IMR-90 (cell line): ENCODE data around the gene GPR107. TPM values are rescaled to one million over a fixed set of nuclear protein-coding genes. Genes with fewer than 3 reads are reported as not detected.

ENCODE experiments used
- ATAC-seq: fragments of 200-7000 bp; cut with Tn5 transposase; 2 replicates; pipeline ENCODE4 v1.9.1; 2020; ENCODE audit warnings: low read depth, mild to moderate bottlenecking, moderate library complexity
- BruUV-seq: library from RNA; stranded (reverse); fragments of 400-500 nt; replicated peaks from 2 replicates; lab custom pipeline; 2021; lab: Mats Ljungman, UMichigan
- CTCF ChIA-PET: fragments of 300-600 bp; formaldehyde crosslinking; extraction: SDS; loops from one replicate; lab custom pipeline; 2021; ENCODE audit warnings: antibody characterized with exemption; lab: Yijun Ruan, JAX
- POLR2A ChIA-PET: fragments of 300-600 bp; sonication (Branson Sonifier 250); formaldehyde crosslinking; loops from one replicate; lab custom pipeline; 2022; ENCODE audit warnings: antibody characterized with exemption; ENCODE audit not compliant: unreplicated experiment; lab: Charles Lee
- DNase-seq: peaks from one replicate; pipeline ENCODE4 v3.0.0; 2013
- H2AFZ ChIP-seq: replicated peaks from 2 replicates; pipeline ENCODE3; 2013; ENCODE audit warnings: low read length, mild to moderate bottlenecking; ENCODE audit not compliant: poor library complexity
- H2AK5ac ChIP-seq: 2 replicates; pipeline ENCODE4 v1.6.1; 2013; ENCODE audit warnings: low read depth, low read length, inconsistent platforms
- H2AK9ac ChIP-seq: replicated peaks from 2 replicates; pipeline ENCODE3; 2013; ENCODE audit warnings: mild to moderate bottlenecking, low read depth, low read length, moderate library complexity; ENCODE audit not compliant: poor library complexity
- H2BK120ac ChIP-seq: 2 replicates; pipeline ENCODE4 v1.6.1; 2013; ENCODE audit warnings: low read depth, low read length, inconsistent platforms
- H2BK15ac ChIP-seq: 3 replicates; pipeline ENCODE4 v1.6.1; 2013; ENCODE audit warnings: low read depth, low read length, inconsistent platforms
- H2BK20ac ChIP-seq: 2 replicates; pipeline ENCODE4 v1.6.1; 2013; ENCODE audit warnings: low read depth, mild to moderate bottlenecking, inconsistent platforms, low read length, moderate library complexity
- H2BK5ac ChIP-seq: 2 replicates; pipeline ENCODE4 v1.6.1; 2013; ENCODE audit warnings: mild to moderate bottlenecking, low read depth, low read length, inconsistent platforms; ENCODE audit not compliant: poor library complexity, severe bottlenecking
- H3K14ac ChIP-seq: replicated peaks from 2 replicates; pipeline ENCODE4 v1.6.1; 2013; ENCODE audit warnings: low read depth, low read length, inconsistent platforms
- H3K18ac ChIP-seq: 2 replicates; pipeline ENCODE4 v1.6.1; 2013; ENCODE audit warnings: low read depth, low read length, control low read depth
- H3K23ac ChIP-seq: 2 replicates; pipeline ENCODE4 v1.6.1; 2013; ENCODE audit warnings: low read depth, low read length, inconsistent platforms
- H3K27ac ChIP-seq: 2 replicates; pipeline ENCODE4 v1.5.1; 2013; ENCODE audit warnings: mild to moderate bottlenecking, control low read depth, low read length; ENCODE audit not compliant: insufficient read depth
- H3K27me3 ChIP-seq: 2 replicates; pipeline ENCODE4 v1.6.1; 2013; ENCODE audit warnings: low read length; ENCODE audit not compliant: control insufficient read depth, insufficient read depth
- H3K36me3 ChIP-seq: 2 replicates; pipeline ENCODE4 v1.6.1; 2013; ENCODE audit warnings: low read length, mixed read lengths; ENCODE audit not compliant: control insufficient read depth, insufficient read depth
- H3K4ac ChIP-seq: 2 replicates; pipeline ENCODE4 v1.6.1; 2013; ENCODE audit warnings: low read depth, low read length, inconsistent platforms
- H3K4me1 ChIP-seq: 2 replicates; pipeline ENCODE4 v1.6.1; 2013; ENCODE audit warnings: low read length, mixed read lengths; ENCODE audit not compliant: control insufficient read depth, insufficient read depth
- H3K4me2 ChIP-seq: 2 replicates; pipeline ENCODE4 v1.6.1; 2013; ENCODE audit warnings: low read depth, mild to moderate bottlenecking, control low read depth, low read length, moderate library complexity
- H3K4me3 ChIP-seq: 2 replicates; pipeline ENCODE4 v1.5.1; 2013; ENCODE audit warnings: low read depth, mild to moderate bottlenecking, control low read depth, low read length, moderate library complexity; ENCODE audit not compliant: insufficient read depth
- H3K56ac ChIP-seq: 2 replicates; pipeline ENCODE4 v1.6.1; 2013; ENCODE audit warnings: low read length, inconsistent platforms; ENCODE audit not compliant: insufficient read depth; ENCODE audit errors: extremely low read depth
- H3K79me1 ChIP-seq, 2 experiments: 2 replicates each; pipeline ENCODE4 v1.6.1; 2013; ENCODE audit warnings: low read length in 2 of 2, inconsistent platforms in 1 of 2, low read depth in 1 of 2
- H3K9ac ChIP-seq: 2 replicates; pipeline ENCODE4 v1.6.1; 2013; ENCODE audit warnings: low read depth, low read length, control low read depth
- H3K9me1 ChIP-seq: 2 replicates; pipeline ENCODE4 v1.6.1; 2013; ENCODE audit warnings: low read length, inconsistent platforms; ENCODE audit not compliant: insufficient read depth
- H3K9me3 ChIP-seq: 2 replicates; pipeline ENCODE4 v1.6.1; 2013; ENCODE audit warnings: low read length; ENCODE audit not compliant: control insufficient read depth, insufficient read depth
- H4K20me1 ChIP-seq: 2 replicates; pipeline ENCODE4 v1.6.1; 2013; ENCODE audit warnings: low read length, inconsistent platforms; ENCODE audit not compliant: insufficient read depth
- H4K5ac ChIP-seq: 2 replicates; pipeline ENCODE4 v1.6.1; 2013; ENCODE audit warnings: mild to moderate bottlenecking, low read depth, low read length, control low read depth
- H4K8ac ChIP-seq, 2 experiments: 2 replicates each; pipeline ENCODE4 v1.6.1; 2013; ENCODE audit warnings: low read depth in 2 of 2, low read length in 2 of 2, control low read depth in 1 of 2, inconsistent platforms in 1 of 2
- H4K91ac ChIP-seq: 2 replicates; pipeline ENCODE4 v1.6.1; 2013; ENCODE audit warnings: low read depth, low read length, inconsistent platforms; ENCODE audit not compliant: insufficient read depth
- BHLHE40 ChIP-seq: fragments of 150-350 bp; IDR thresholded peaks from 2 replicates; pipeline ENCODE4 v1.6.1; 2016; ENCODE audit warnings: mild to moderate bottlenecking, low read depth, low read length
- CHD1 ChIP-seq: IDR thresholded peaks from 2 replicates; pipeline ENCODE4 v1.6.1; 2012; ENCODE audit warnings: low read depth, low read length, improper control_type of control experiment
- FOS ChIP-seq: fragments of 150-350 bp; IDR thresholded peaks from 2 replicates; pipeline ENCODE4 v1.6.1; 2016; ENCODE audit warnings: low read depth, low read length
- MAFK ChIP-seq: IDR thresholded peaks from 2 replicates; pipeline ENCODE4 v1.6.1; 2012; ENCODE audit warnings: low read depth, low read length, improper control_type of control experiment
- MAZ ChIP-seq: IDR thresholded peaks from 2 replicates; pipeline ENCODE4 v1.6.1; 2012; ENCODE audit warnings: low read depth, mild to moderate bottlenecking, low read length, improper control_type of control experiment, moderate library complexity, borderline replicate concordance
- NFE2L2 ChIP-seq: fragments of 150-350 bp; IDR thresholded peaks from 2 replicates; pipeline ENCODE4 v1.6.1; 2016; ENCODE audit warnings: low read depth, mild to moderate bottlenecking, low read length
- POLR2A ChIP-seq: IDR thresholded peaks from 2 replicates; pipeline ENCODE4 v1.6.1; 2012; ENCODE audit warnings: mild to moderate bottlenecking, low read depth, low read length
- RAD21 ChIP-seq: IDR thresholded peaks from 2 replicates; pipeline ENCODE4 v1.6.1; 2012; ENCODE audit warnings: low read length, improper control_type of control experiment
- WGBS, 2 experiments: methylation state at CpG; one replicate each; pipeline versions ENCODE4 v1.1.5 to v1.1.7; 2013; ENCODE audit warnings: missing lambda C conversion rate in 2 of 2; ENCODE audit not compliant: insufficient read length in 1 of 2; ENCODE audit errors: extremely low coverage in 2 of 2; 5-methylcytosine and 5-hydroxymethylcytosine counted together
- dilution Hi-C: fragments of 300-500 bp; cut with HindIII; formaldehyde crosslinking; loops from one replicate; pipeline ENCODE4 v1.14.3; 2018; ENCODE audit warnings: low sequenced_read_pairs; ENCODE audit not compliant: unreplicated experiment
- in situ Hi-C: fragments of 300-500 bp; cut with MboI; formaldehyde crosslinking; loops from 3 replicates; pipeline ENCODE4 v1.14.3; 2019; ENCODE audit warnings: low sequenced_read_pairs, inconsistent platforms, mixed read lengths
- intact Hi-C: fragments of 100-400 bp; cut with micrococcal nuclease; formaldehyde crosslinking; loops from 2 replicates; pipeline ENCODE4 v1.10.0; 2022
- polyA plus RNA-seq, 3 experiments: library from polyadenylated mRNA; depleted of rRNA; stranded (reverse); fragments of >200 nt; gene quantifications; 2 replicates each; pipeline ENCODE4 v1.2.3, GENCODE V29; 2012; ENCODE audit warnings: low replicate concordance in 1 of 3
- total RNA-seq: library from RNA; depleted of rRNA; stranded (reverse); fragments of >200 nt; gene quantifications from 2 replicates; pipeline ENCODE4 v1.2.3, GENCODE V29; 2012

The GPR107 gene
- total and polyA plus RNA-seq, 2 of the 4 experiments (the other 2 are of a cell fraction): 16.7 to 21.6 TPM

- H3K23ac ChIP-seq: peak overlapping the region; percentile 40; the same call in 1 of the 2 replicates
- H2BK15ac ChIP-seq: peak overlapping the region; percentile 55; the same call in 1 of the 3 replicates
- H3K9ac ChIP-seq: no peak overlapping the region
- TF ChIP-seq POLR2A (no peak), RAD21 (no peak), BHLHE40 (no peak), FOS (peak; percentile 57), MAFK (no peak), MAZ (0 out of 2 replicates have a peak, but pooled peaks have one; percentile 19), CHD1 (no peak), NFE2L2 (no peak)
- peak overlapping the region; percentile 62 for H2AFZ ChIP-seq
- in situ Hi-C loops: no loop called here
- H3K9me1 ChIP-seq: peaks cover 46% of the 10 kb centered on the region
- H4K20me1 ChIP-seq: peaks cover 64% of the 10 kb centered on the region
- peak overlapping the region; percentile 75 for H2BK20ac ChIP-seq
- no peaks in the 10 kb centered on the region for H3K36me3 ChIP-seq
- peak overlapping the region; percentile 73 for H2BK120ac ChIP-seq
- peak; percentile 62 for ATAC-seq
- no peaks in the 10 kb centered on the region for H3K9me3 ChIP-seq
- H3K27me3 ChIP-seq: no peaks in the 10 kb centered on the region
- H3K4ac ChIP-seq: peak overlapping the region; percentile 81
- dilution Hi-C loops: no loop called here
- DNase-seq: peak; percentile 55
- POLR2A ChIA-PET: no interaction called here
- CTCF ChIA-PET: no interaction called here
- H3K79me1 ChIP-seq: peaks cover 27 to 88% of the 10 kb centered on the region in 2 experiments
- peak overlapping the region; percentile 78 for H2BK5ac ChIP-seq
- peak overlapping the region; percentile 94 for H2AK9ac ChIP-seq
- H3K4me3 ChIP-seq: no peak overlapping the region
- H4K91ac ChIP-seq: peak overlapping the region; percentile 70
- H3K4me2 ChIP-seq: peak overlapping the region; percentile 66
- peak overlapping the region; percentile 91 for H2AK5ac ChIP-seq
- H3K56ac ChIP-seq: no peak overlapping the region
- H4K8ac ChIP-seq: peak overlapping the region in 1 of 2 experiments; percentile 36; a peak in 1 of 4 replicates
- intact Hi-C loops: no loop called here
- H3K4me1 ChIP-seq: peaks cover 41% of the 10 kb centered on the region
- peak overlapping the region; percentile 68; the same call in 1 of the 2 replicates for H3K14ac ChIP-seq
- no TSS peak for BruUV-seq
- H3K18ac ChIP-seq: no peak overlapping the region
- WGBS, 2 experiments: 57% methylated on average over 10 of the region's 25 CpGs; no CpG with 5 or more reads in 1 of the 2 experiments
- H4K5ac ChIP-seq: no peak overlapping the region
- H3K27ac ChIP-seq: peak overlapping the region; percentile 49
Measured at GRCh38 chr9:130186839-130187522, 133.3 kb downstream of the GPR107 start.
